Activated CD8-positive, alpha-beta T cell treated with anti-CD3 and anti-CD28 coated beads, Interleukin-2, amount 10 ng/mL, durations not matched to agents 7 days and 5 days (primary cell): ENCODE measurements around the gene CD200R1. TPM values are rescaled to one million over a fixed set of nuclear protein-coding genes. Genes with fewer than 3 reads are reported as not detected.

Experiments used
- ATAC-seq: fragments of 150-1000 bp; cut with Tn5 transposase; one replicate; pipeline ENCODE4 v1.10.0; 2021; ENCODE audit warnings: moderate library complexity
- CTCF ChIA-PET: fragments of 350-600 bp; sonication (Branson Sonifier 250); formaldehyde crosslinking; loops from one replicate; lab custom pipeline; 2021; ENCODE audit warnings: antibody characterized with exemption; lab: Charles Lee
- POLR2A ChIA-PET: fragments of 350-600 bp; sonication (Branson Sonifier 250); formaldehyde crosslinking; loops from one replicate; lab custom pipeline; 2021; ENCODE audit warnings: antibody characterized with exemption; lab: Charles Lee
- DNase-seq: peaks from one replicate; pipeline ENCODE4 v3.0.0-alpha.2; 2020
- H3K27ac Mint-ChIP-seq: one replicate; pipeline ENCODE4 v1.8.0; 2021; ENCODE audit warnings: mild to moderate bottlenecking, mixed read lengths
- H3K27me3 Mint-ChIP-seq: one replicate; pipeline ENCODE4 v1.8.0; 2021; ENCODE audit warnings: low read depth, mixed read lengths
- H3K36me3 Mint-ChIP-seq: one replicate; pipeline ENCODE4 v1.8.0; 2021; ENCODE audit warnings: low read depth, mixed read lengths
- H3K4me1 Mint-ChIP-seq: one replicate; pipeline ENCODE4 v1.8.0; 2021; ENCODE audit warnings: low read depth, mixed read lengths
- H3K4me3 Mint-ChIP-seq: one replicate; pipeline ENCODE4 v1.8.0; 2021; ENCODE audit warnings: mild to moderate bottlenecking, mixed read lengths
- H3K9me3 Mint-ChIP-seq: one replicate; pipeline ENCODE4 v1.8.0; 2022; ENCODE audit warnings: mixed read lengths; ENCODE audit not compliant: insufficient read depth
- total RNA-seq, 2 experiments: library from RNA; stranded (reverse); gene quantifications; one replicate each; pipeline ENCODE4 v1.2.3, GENCODE V29; 2021

Gene CD200R1
- total RNA-seq, 2 experiments from 2014 or later: 6.4 to 7.8 TPM

GRCh38 chr3:112884678-112885290 lies 90.1 kb downstream of the CD200R1 start:
- POLR2A ChIA-PET: no interaction called here
- Mint-ChIP-seq H3K27ac (no peak overlapping the region), H3K4me3 (no peak overlapping the region), H3K4me1 (no peaks in the 10 kb centered on the region), H3K9me3 (no peaks in the 10 kb centered on the region), H3K27me3 (peaks cover 2% of the 10 kb centered on the region), H3K36me3 (no peaks in the 10 kb centered on the region)
- no peak for DNase-seq
- CTCF ChIA-PET: interaction anchor here (0.7 to 1.1 kb wide), 2 partner anchors 94 to 662 kb away, joined by 3 read pairs; no protein-coding TSS in a partner anchor
- no peak for ATAC-seq

GRCh38 chr3:112881891-112882290 lies 93.0 kb downstream of the CD200R1 start:
- DNase-seq (no peak), ATAC-seq (no peak)
- H3K9me3 Mint-ChIP-seq: no peaks in the 10 kb centered on the region
- POLR2A ChIA-PET: no interaction called here
- H3K27ac Mint-ChIP-seq: no peak overlapping the region
- no peaks in the 10 kb centered on the region for H3K4me1 Mint-ChIP-seq
- H3K4me3 Mint-ChIP-seq: no peak overlapping the region
- H3K27me3 Mint-ChIP-seq: peaks cover 2% of the 10 kb centered on the region
- no peaks in the 10 kb centered on the region for H3K36me3 Mint-ChIP-seq
- CTCF ChIA-PET: no interaction called here

GRCh38 chr3:112875561-112875960 lies 99.3 kb downstream of the CD200R1 start:
- no peak overlapping the region for H3K4me3 Mint-ChIP-seq
- CTCF ChIA-PET: no interaction called here
- DNase-seq (no peak), ATAC-seq (no peak)
- peaks cover 2% of the 10 kb centered on the region for H3K4me1 Mint-ChIP-seq
- POLR2A ChIA-PET: no interaction called here
- no peak overlapping the region for H3K27ac Mint-ChIP-seq
- H3K36me3 Mint-ChIP-seq: peaks cover 2% of the 10 kb centered on the region
- H3K9me3 Mint-ChIP-seq: peaks cover 17% of the 10 kb centered on the region
- H3K27me3 Mint-ChIP-seq: no peaks in the 10 kb centered on the region

GRCh38 chr3:112874725-112875124 lies 100.2 kb downstream of the CD200R1 start:
- Mint-ChIP-seq H3K4me3 (no peak overlapping the region), H3K36me3 (peaks cover 7% of the 10 kb centered on the region), H3K27me3 (no peaks in the 10 kb centered on the region), H3K4me1 (peaks cover 2% of the 10 kb centered on the region), H3K9me3 (peaks cover 26% of the 10 kb centered on the region), H3K27ac (no peak overlapping the region)
- DNase-seq (no peak), ATAC-seq (no peak)
- POLR2A ChIA-PET: no interaction called here
- CTCF ChIA-PET: no interaction called here

- ChIA-PET POLR2A (no interaction called here), CTCF (no interaction called here)
- no peak overlapping the region for H3K4me3 Mint-ChIP-seq
- no peak for DNase-seq
- H3K4me1 Mint-ChIP-seq: peaks cover 2% of the 10 kb centered on the region
- H3K36me3 Mint-ChIP-seq: peaks cover 10% of the 10 kb centered on the region
- peaks cover 29% of the 10 kb centered on the region for H3K9me3 Mint-ChIP-seq
- H3K27me3 Mint-ChIP-seq: no peaks in the 10 kb centered on the region
- H3K27ac Mint-ChIP-seq: no peak overlapping the region
- no peak for ATAC-seq
Measured at GRCh38 chr3:112873632-112874031, 101.3 kb downstream of the CD200R1 start.

GRCh38 chr3:112871735-112872134 lies 103.2 kb downstream of the CD200R1 start:
- CTCF ChIA-PET: no interaction called here
- peaks cover 10% of the 10 kb centered on the region for H3K36me3 Mint-ChIP-seq
- no peak overlapping the region for H3K4me3 Mint-ChIP-seq
- POLR2A ChIA-PET: no interaction called here
- peaks cover 42% of the 10 kb centered on the region for H3K9me3 Mint-ChIP-seq
- DNase-seq (no peak), ATAC-seq (no peak)
- H3K4me1 Mint-ChIP-seq: peaks cover 2% of the 10 kb centered on the region
- no peak overlapping the region for H3K27ac Mint-ChIP-seq
- peaks cover under 1% of the 10 kb centered on the region for H3K27me3 Mint-ChIP-seq

Other genes starting within 250 kb of the CD200R1 start
- gene CD200R1L, start 128.2 kb downstream of the CD200R1 start, total RNA-seq: not detected
- gene GTPBP8, start 15.9 kb upstream of the CD200R1 start, total RNA-seq: 10 to 100 TPM; 24.3 to 24.5 TPM
- not detected for gene BOC, start 236.5 kb upstream of the CD200R1 start, total RNA-seq